Liver (tissue), 9 donors: ENCODE data around the gene C19orf81. TPM values are rescaled to one million over a fixed set of nuclear protein-coding genes. Genes with fewer than 3 reads are reported as not detected.
A peak's percentile ranks its signal among the peaks of the same experiment; 100 is the strongest.

Source experiments
- DNase-seq: peaks from one replicate; pipeline ENCODE4 v3.0.0-alpha.2; 2017; ENCODE audit warnings: low spot score
- H3K27ac ChIP-seq, 2 donors: one replicate each; pipeline ENCODE4 v1.7.0; 2013; ENCODE audit warnings: inconsistent platforms in 2 of 2, low read length in 2 of 2, control low read depth in 1 of 2, low read depth in 1 of 2, mild to moderate bottlenecking in 1 of 2
- H3K27me3 ChIP-seq, 4 donors: one replicate each; pipeline versions ENCODE4 v1.6.1 to v1.7.0; 2013; ENCODE audit warnings: low read length in 3 of 4, inconsistent platforms in 1 of 4, mild to moderate bottlenecking in 1 of 4, moderate library complexity in 1 of 4; ENCODE audit not compliant: control insufficient read depth in 4 of 4, insufficient read depth in 4 of 4
- H3K36me3 ChIP-seq, 4 donors: one replicate each; pipeline versions ENCODE4 v1.6.1 to v1.7.0; 2013; ENCODE audit warnings: low read length in 3 of 4, mild to moderate bottlenecking in 3 of 4, low read depth in 1 of 4, moderate library complexity in 1 of 4; ENCODE audit not compliant: control insufficient read depth in 4 of 4, insufficient read depth in 3 of 4
- H3K4me1 ChIP-seq, 4 donors: one replicate each; pipeline versions ENCODE4 v1.6.1 to v1.7.0; 2013; ENCODE audit warnings: low read length in 3 of 4, mild to moderate bottlenecking in 3 of 4, moderate library complexity in 1 of 4; ENCODE audit not compliant: control insufficient read depth in 4 of 4, insufficient read depth in 4 of 4
- H3K4me3 ChIP-seq, 3 donors: one replicate each; pipeline versions ENCODE4 v1.6.1 to v1.7.0; 2013; ENCODE audit warnings: low read length in 3 of 3, control low read depth in 1 of 3, low read depth in 1 of 3, mild to moderate bottlenecking in 1 of 3
- H3K9ac ChIP-seq, 2 donors: one replicate each; pipeline ENCODE4 v1.7.0; 2013; ENCODE audit warnings: low read length in 2 of 2, mild to moderate bottlenecking in 2 of 2, moderate library complexity in 2 of 2, control low read depth in 1 of 2, low read depth in 1 of 2
- H3K9me3 ChIP-seq, 4 donors: one replicate each; pipeline versions ENCODE4 v1.6.1 to v1.7.0; 2013; ENCODE audit warnings: low read length in 3 of 4; ENCODE audit not compliant: control insufficient read depth in 4 of 4
- EGR1 ChIP-seq, 2 donors: IDR thresholded peaks; 2 replicates each; pipeline ENCODE4 v1.6.1; 2016 to 2018; ENCODE audit warnings: antibody characterized with exemption in 2 of 2, low read depth in 2 of 2
- FOXA1 ChIP-seq: IDR thresholded peaks from 2 replicates; pipeline ENCODE4 v1.6.1; 2016; ENCODE audit warnings: antibody characterized with exemption
- FOXA2 ChIP-seq: IDR thresholded peaks from 2 replicates; pipeline ENCODE4 v1.6.1; 2016; ENCODE audit warnings: antibody characterized with exemption
- GABPA ChIP-seq, 2 donors: IDR thresholded peaks in 1 of 2; conservative IDR thresholded peaks in 1 of 2; 2 replicates each; pipeline ENCODE4 v1.6.1; 2016; ENCODE audit warnings: antibody characterized with exemption in 2 of 2, mild to moderate bottlenecking in 1 of 2, moderate library complexity in 1 of 2
- HNF4A ChIP-seq, 2 donors: conservative IDR thresholded peaks; 2 replicates each; pipeline ENCODE4 v1.6.1; 2016; ENCODE audit warnings: antibody characterized with exemption in 2 of 2, mild to moderate bottlenecking in 2 of 2
- HNF4G ChIP-seq: IDR thresholded peaks from 2 replicates; pipeline ENCODE4 v1.6.1; 2016; ENCODE audit warnings: antibody characterized with exemption
- JUND ChIP-seq, 2 donors: IDR thresholded peaks; 2 replicates each; pipeline ENCODE4 v1.6.1; 2016; ENCODE audit warnings: antibody characterized with exemption in 2 of 2
- NR2F2 ChIP-seq: IDR thresholded peaks from 2 replicates; pipeline ENCODE4 v1.6.1; 2016; ENCODE audit warnings: antibody characterized with exemption
- RAD21 ChIP-seq, 2 donors: IDR thresholded peaks; 2 replicates each; pipeline ENCODE4 v1.6.1; 2016; ENCODE audit warnings: antibody characterized with exemption in 2 of 2, mild to moderate bottlenecking in 2 of 2
- RXRA ChIP-seq, 2 donors: IDR thresholded peaks; 2 replicates each; pipeline ENCODE4 v1.6.1; 2017 to 2018; ENCODE audit warnings: antibody characterized with exemption in 2 of 2, mild to moderate bottlenecking in 1 of 2
- SP1 ChIP-seq: IDR thresholded peaks from 2 replicates; pipeline ENCODE4 v1.6.1; 2018; ENCODE audit warnings: antibody characterized with exemption, mild to moderate bottlenecking
- TAF1 ChIP-seq: conservative IDR thresholded peaks from 2 replicates; pipeline ENCODE4 v1.6.1; 2016; ENCODE audit warnings: antibody characterized with exemption, mild to moderate bottlenecking
- YY1 ChIP-seq: IDR thresholded peaks from 2 replicates; pipeline ENCODE4 v1.6.1; 2016; ENCODE audit warnings: antibody characterized with exemption, mild to moderate bottlenecking
- WGBS: extraction: QIAGEN DNeasy Blood & Tissue Kit; methylation state at CpG from one replicate; pipeline ENCODE4 v1.1.7; 2013; 5-methylcytosine and 5-hydroxymethylcytosine counted together
- polyA plus RNA-seq, 2 donors: library from polyadenylated mRNA; stranded (reverse) in 1 of 2; unstranded in 1 of 2; fragments of 200-250 nt in 1 of 2; fragments of >200 nt in 1 of 2; fragmentation: Nextera tagmentation in 1 of 2; extraction: Ambion mirVana in 1 of 2; gene quantifications; one replicate each; pipeline versions ENCODE4 v1.2.1 to v1.2.3, GENCODE V29; 2013 to 2015
- total RNA-seq, 2 donors: library from RNA; depleted of rRNA; stranded (reverse); fragments of >200 nt; gene quantifications; one replicate each; pipeline ENCODE4 v1.2.3, GENCODE V29; 2014
- TF ChIP-seq, protein P1 (sequence below): IDR thresholded peaks from 2 replicates; pipeline ENCODE4 v1.6.1; 2016; ENCODE audit warnings: antibody characterized with exemption
- TF ChIP-seq, protein P2 (sequence below): fragments of 150-350 bp; IDR thresholded peaks from 2 replicates; pipeline ENCODE4 v1.5.1; 2017; ENCODE audit warnings: improper control_type of control experiment, low read depth, low read length; ENCODE audit not compliant: missing input control
- TF ChIP-seq, protein P3 (sequence below): IDR thresholded peaks from 2 replicates; pipeline ENCODE4 v1.6.1; 2016; ENCODE audit warnings: antibody characterized with exemption
- TF ChIP-seq, protein P4 (sequence below): IDR thresholded peaks from 2 replicates; pipeline ENCODE4 v1.6.1; 2016; ENCODE audit warnings: antibody characterized with exemption
- TF ChIP-seq, protein P5 (sequence below): IDR thresholded peaks from 2 replicates; pipeline ENCODE4 v1.6.1; 2016; ENCODE audit warnings: antibody characterized with exemption, mild to moderate bottlenecking
- donor health status: healthy.
- donor health status: healthy.
- donor health status: healthy.
- donor health status: healthy.
- donor health status: healthy.

Gene C19orf81
- total and polyA plus RNA-seq, 4 donors: not detected

DNA sequence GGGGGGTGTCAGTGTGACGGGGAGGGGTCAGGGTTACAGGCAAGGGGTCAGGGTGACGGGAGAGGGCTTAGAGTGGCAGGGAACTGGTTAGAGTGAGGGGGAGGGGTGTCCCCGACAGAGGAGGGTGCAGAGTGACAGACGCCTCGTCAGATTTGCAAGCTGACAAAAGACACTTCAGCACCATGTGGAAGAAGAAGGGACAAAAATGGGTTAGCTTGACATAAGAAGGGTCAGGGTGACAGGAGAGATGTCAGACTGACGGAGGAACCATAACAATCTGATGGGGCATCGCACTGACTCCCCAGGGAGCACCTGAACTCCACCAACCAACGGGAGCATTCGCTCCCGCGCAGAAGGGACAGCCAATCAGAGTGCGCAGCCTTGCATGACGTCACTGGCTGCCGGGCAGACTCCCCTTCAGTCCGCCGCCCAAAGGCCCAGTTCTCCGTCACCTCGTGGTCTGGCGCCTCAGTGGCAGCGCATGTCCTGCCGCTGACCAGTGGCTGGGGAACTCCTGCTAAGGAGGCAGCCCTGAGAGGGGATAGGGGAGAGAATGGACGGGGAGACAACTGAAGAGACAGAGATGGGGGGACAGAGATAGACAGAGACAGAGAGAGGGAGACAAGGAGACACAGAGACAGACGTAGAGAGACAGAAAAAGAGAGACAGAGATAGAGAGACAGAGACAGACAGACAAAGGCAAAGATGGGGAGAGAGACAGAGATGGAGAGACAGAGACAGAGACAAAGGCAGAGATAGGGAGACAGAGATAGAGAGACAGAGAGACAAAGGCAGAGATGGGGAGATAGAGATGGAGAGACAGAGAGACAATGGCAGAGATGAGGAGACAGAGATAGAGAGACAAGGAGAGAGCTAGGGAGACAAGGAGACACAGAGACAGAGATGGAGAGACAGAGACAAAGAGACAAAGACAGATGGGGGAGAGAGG is 30.2 kb downstream of the C19orf81 start:
- Histone ChIP-seq H3K4me3 (no peak overlapping the region), H3K9me3 (peaks cover 0 to 4% (median 3%) of the 10 kb centered on the region in 4 donors), H3K4me1 (no peaks in the 10 kb centered on the region), H3K27me3 (peaks cover 0 to 10% (median 1%) of the 10 kb centered on the region in 4 donors), H3K36me3 (no peaks in the 10 kb centered on the region), H3K27ac (no peak overlapping the region), H3K9ac (no peak overlapping the region)
- WGBS: 14% methylated on average over 23 of the region's 23 CpGs
- DNase-seq: peak; percentile 79
- TF ChIP-seq NR2F2 (no peak), SP1 (peak; percentile 22)
- TF ChIP-seq, protein P1, sequence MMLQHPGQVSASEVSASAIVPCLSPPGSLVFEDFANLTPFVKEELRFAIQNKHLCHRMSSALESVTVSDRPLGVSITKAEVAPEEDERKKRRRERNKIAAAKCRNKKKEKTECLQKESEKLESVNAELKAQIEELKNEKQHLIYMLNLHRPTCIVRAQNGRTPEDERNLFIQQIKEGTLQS: no peak

DNA sequence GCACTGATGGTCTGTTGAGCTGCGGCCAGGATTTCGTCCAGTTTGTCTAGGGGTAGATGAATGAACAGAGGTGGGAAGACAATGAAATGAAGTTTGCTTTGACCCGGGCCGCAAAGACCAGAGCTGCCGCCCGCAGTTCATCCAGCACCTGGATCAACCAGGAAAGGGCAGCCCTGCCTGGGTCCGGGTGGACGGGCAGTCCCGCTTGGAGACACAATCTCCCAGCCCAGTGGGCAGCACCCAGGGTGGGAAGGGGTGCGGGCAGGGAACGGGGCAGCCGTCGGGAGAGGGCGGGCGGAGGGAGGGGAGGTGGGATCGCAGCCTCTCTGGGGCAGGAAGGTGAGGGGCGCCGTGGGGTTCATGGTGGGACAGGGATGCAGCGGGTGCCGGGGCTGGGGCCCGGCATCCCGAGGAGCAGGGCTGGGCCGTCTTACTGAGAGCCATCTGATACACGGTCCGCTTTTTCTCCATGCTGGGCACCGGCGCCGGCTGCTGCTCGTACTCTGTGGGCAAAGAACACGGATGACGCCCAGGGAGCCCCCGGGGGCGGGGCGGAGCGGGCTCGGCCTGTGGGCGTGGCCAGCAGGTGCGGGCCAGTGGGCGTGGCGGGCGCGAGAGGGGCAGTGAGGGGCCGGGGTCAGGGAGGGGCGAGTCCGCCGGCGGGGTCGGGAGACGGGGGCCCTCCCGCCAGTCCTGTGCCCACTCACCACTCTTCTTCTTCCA is 37.2 kb downstream of the C19orf81 start:
- TF ChIP-seq EGR1 (IDR thresholded peaks at IDR 0.05; ENCODE audit: low read depth in 2 of 2): no peak
- no peak for TF ChIP-seq SP1
- TF ChIP-seq, protein P2, sequence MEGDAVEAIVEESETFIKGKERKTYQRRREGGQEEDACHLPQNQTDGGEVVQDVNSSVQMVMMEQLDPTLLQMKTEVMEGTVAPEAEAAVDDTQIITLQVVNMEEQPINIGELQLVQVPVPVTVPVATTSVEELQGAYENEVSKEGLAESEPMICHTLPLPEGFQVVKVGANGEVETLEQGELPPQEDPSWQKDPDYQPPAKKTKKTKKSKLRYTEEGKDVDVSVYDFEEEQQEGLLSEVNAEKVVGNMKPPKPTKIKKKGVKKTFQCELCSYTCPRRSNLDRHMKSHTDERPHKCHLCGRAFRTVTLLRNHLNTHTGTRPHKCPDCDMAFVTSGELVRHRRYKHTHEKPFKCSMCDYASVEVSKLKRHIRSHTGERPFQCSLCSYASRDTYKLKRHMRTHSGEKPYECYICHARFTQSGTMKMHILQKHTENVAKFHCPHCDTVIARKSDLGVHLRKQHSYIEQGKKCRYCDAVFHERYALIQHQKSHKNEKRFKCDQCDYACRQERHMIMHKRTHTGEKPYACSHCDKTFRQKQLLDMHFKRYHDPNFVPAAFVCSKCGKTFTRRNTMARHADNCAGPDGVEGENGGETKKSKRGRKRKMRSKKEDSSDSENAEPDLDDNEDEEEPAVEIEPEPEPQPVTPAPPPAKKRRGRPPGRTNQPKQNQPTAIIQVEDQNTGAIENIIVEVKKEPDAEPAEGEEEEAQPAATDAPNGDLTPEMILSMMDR: no peak
- TF ChIP-seq TAF1: no peak
- TF ChIP-seq RAD21 (IDR thresholded peaks at IDR 0.05): no peak
- TF ChIP-seq FOXA1: no peak
- TF ChIP-seq, protein P1: no peak
- TF ChIP-seq YY1: no peak
- no peak for TF ChIP-seq RXRA (IDR thresholded peaks at IDR 0.05)
- no peak for TF ChIP-seq HNF4G
- TF ChIP-seq, protein P3, sequence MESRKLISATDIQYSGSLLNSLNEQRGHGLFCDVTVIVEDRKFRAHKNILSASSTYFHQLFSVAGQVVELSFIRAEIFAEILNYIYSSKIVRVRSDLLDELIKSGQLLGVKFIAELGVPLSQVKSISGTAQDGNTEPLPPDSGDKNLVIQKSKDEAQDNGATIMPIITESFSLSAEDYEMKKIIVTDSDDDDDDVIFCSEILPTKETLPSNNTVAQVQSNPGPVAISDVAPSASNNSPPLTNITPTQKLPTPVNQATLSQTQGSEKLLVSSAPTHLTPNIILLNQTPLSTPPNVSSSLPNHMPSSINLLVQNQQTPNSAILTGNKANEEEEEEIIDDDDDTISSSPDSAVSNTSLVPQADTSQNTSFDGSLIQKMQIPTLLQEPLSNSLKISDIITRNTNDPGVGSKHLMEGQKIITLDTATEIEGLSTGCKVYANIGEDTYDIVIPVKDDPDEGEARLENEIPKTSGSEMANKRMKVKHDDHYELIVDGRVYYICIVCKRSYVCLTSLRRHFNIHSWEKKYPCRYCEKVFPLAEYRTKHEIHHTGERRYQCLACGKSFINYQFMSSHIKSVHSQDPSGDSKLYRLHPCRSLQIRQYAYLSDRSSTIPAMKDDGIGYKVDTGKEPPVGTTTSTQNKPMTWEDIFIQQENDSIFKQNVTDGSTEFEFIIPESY: no peak
- TF ChIP-seq GABPA (IDR thresholded peaks at IDR 0.05 in 1 of 2, conservative IDR thresholded peaks at IDR 0.05 in 1 of 2): no peak
- TF ChIP-seq, protein P4, sequence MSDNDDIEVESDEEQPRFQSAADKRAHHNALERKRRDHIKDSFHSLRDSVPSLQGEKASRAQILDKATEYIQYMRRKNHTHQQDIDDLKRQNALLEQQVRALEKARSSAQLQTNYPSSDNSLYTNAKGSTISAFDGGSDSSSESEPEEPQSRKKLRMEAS: no peak
- no peak for TF ChIP-seq JUND (IDR thresholded peaks at IDR 0.05)
- TF ChIP-seq NR2F2: no peak
- TF ChIP-seq FOXA2: no peak
- TF ChIP-seq, protein P5, sequence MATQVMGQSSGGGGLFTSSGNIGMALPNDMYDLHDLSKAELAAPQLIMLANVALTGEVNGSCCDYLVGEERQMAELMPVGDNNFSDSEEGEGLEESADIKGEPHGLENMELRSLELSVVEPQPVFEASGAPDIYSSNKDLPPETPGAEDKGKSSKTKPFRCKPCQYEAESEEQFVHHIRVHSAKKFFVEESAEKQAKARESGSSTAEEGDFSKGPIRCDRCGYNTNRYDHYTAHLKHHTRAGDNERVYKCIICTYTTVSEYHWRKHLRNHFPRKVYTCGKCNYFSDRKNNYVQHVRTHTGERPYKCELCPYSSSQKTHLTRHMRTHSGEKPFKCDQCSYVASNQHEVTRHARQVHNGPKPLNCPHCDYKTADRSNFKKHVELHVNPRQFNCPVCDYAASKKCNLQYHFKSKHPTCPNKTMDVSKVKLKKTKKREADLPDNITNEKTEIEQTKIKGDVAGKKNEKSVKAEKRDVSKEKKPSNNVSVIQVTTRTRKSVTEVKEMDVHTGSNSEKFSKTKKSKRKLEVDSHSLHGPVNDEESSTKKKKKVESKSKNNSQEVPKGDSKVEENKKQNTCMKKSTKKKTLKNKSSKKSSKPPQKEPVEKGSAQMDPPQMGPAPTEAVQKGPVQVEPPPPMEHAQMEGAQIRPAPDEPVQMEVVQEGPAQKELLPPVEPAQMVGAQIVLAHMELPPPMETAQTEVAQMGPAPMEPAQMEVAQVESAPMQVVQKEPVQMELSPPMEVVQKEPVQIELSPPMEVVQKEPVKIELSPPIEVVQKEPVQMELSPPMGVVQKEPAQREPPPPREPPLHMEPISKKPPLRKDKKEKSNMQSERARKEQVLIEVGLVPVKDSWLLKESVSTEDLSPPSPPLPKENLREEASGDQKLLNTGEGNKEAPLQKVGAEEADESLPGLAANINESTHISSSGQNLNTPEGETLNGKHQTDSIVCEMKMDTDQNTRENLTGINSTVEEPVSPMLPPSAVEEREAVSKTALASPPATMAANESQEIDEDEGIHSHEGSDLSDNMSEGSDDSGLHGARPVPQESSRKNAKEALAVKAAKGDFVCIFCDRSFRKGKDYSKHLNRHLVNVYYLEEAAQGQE: no peak
- TF ChIP-seq HNF4A (conservative IDR thresholded peaks at IDR 0.05): no peak
- Histone ChIP-seq H3K27me3 (peaks cover 0 to 14% (median 3%) of the 10 kb centered on the region in 4 donors), H3K4me3 (no peak overlapping the region), H3K9ac (no peak overlapping the region), H3K9me3 (no peaks in the 10 kb centered on the region), H3K36me3 (no peaks in the 10 kb centered on the region), H3K27ac (no peak overlapping the region), H3K4me1 (no peaks in the 10 kb centered on the region)
- 15% methylated on average over 50 of the region's 50 CpGs for WGBS
- DNase-seq: no peak
